GF-D8 (cell line): ENCODE results near the gene MYO5B.
"Not testable (repeated sequence)": the region's sequence is repeated elsewhere in the genome, so short reads cannot be mapped to it uniquely, and the experiment has no call there.

ENCODE experiments used
- DNase-seq: peaks from one replicate; lab custom pipeline; 2025; lab: John Stamatoyannopoulos, UW

MYO5B gene

GRCh38 chr18:50194631-50195532 is at the start of gene MYO5B:
MYO5B (minus strand) TSS chr18:50195147; CDS start chr18:50194793, 354 bp downstream.
- no peak for DNase-seq

- not testable (repeated sequence) for DNase-seq
Measured at GRCh38 chr18:50241768-50242167, 46.8 kb upstream of the MYO5B start.

- DNase-seq = no peak
Measured at GRCh38 chr18:50240080-50240563, 45.2 kb upstream of the MYO5B start.

- no peak for DNase-seq
Measured at GRCh38 chr18:50232419-50232818, 37.5 kb upstream of the MYO5B start.

- DNase-seq = no peak
Measured at GRCh38 chr18:50231621-50232020, 36.7 kb upstream of the MYO5B start.

- not testable (repeated sequence) for DNase-seq
Measured at GRCh38 chr18:50220249-50220648, 25.3 kb upstream of the MYO5B start.

- no peak for DNase-seq
Measured at GRCh38 chr18:50218432-50219197, 23.7 kb upstream of the MYO5B start.

- no peak for DNase-seq
Measured at GRCh38 chr18:50209311-50209710, 14.4 kb upstream of the MYO5B start.

- no peak for DNase-seq
Measured at GRCh38 chr18:50207722-50208121, 12.8 kb upstream of the MYO5B start.

- no peak for DNase-seq
Measured at GRCh38 chr18:50203801-50204604, 9.1 kb upstream of the MYO5B start.

- no peak for DNase-seq
Measured at GRCh38 chr18:50201476-50202018, 6.6 kb upstream of the MYO5B start.

- DNase-seq = no peak
Measured at GRCh38 chr18:50199921-50200320, 5.0 kb upstream of the MYO5B start.

- DNase-seq = no peak
Measured at GRCh38 chr18:50199346-50199855, 4.5 kb upstream of the MYO5B start.

GRCh38 chr18:50196261-50196660 is 1.3 kb upstream of the MYO5B start:
- DNase-seq = no peak

- DNase-seq = no peak
Measured at GRCh38 chr18:50195689-50196088, 742 bp upstream of the MYO5B start.

- DNase-seq = no peak
Measured at GRCh38 chr18:50193796-50194630, 934 bp downstream of the MYO5B start.

GRCh38 chr18:50192995-50193795 is 1.8 kb downstream of the MYO5B start:
- DNase-seq = no peak

GRCh38 chr18:50190926-50191325 is 4.0 kb downstream of the MYO5B start:
- no peak for DNase-seq

GRCh38 chr18:50190236-50190635 is 4.7 kb downstream of the MYO5B start:
- DNase-seq = no peak

- no peak for DNase-seq
Measured at GRCh38 chr18:50189160-50189559, 5.8 kb downstream of the MYO5B start.
